A673 (cell line): ENCODE data around the gene THAP11. TPM values are rescaled to one million over a fixed set of nuclear protein-coding genes. Genes with fewer than 3 reads are reported as not detected.

Experiments
- BruUV-seq: library from RNA; stranded (reverse); fragments of 400-500 nt; replicated peaks from 2 replicates; lab custom pipeline; 2021; lab: Mats Ljungman, UMichigan
- CTCF ChIA-PET: fragments of 300-600 bp; sonication (Branson Sonifier 250); formaldehyde crosslinking; loops from one replicate; lab custom pipeline; 2022; ENCODE audit warnings: antibody characterized with exemption; lab: Charles Lee
- POLR2A ChIA-PET: fragments of 300-600 bp; sonication (Branson Sonifier 250); formaldehyde crosslinking; loops from one replicate; lab custom pipeline; 2022; ENCODE audit warnings: antibody characterized with exemption; ENCODE audit not compliant: low non-redundant PET; lab: Charles Lee
- DNase-seq: peaks from one replicate; pipeline ENCODE4 v3.0.0-alpha.2; 2015; ENCODE audit warnings: low spot score
- H3K27ac ChIP-seq: fragments of 200-600 bp; sonication (generic); 2 replicates; pipeline ENCODE4 v1.5.1; 2016; ENCODE audit warnings: mixed run types, low read depth, mild to moderate bottlenecking, mixed read lengths, antibody characterized with exemption, low read length; ENCODE audit not compliant: poor library complexity, severe bottlenecking
- H3K27me3 ChIP-seq: fragments of 200-600 bp; sonication (generic); replicated peaks from 2 replicates; pipeline ENCODE4 v1.6.1; 2017; ENCODE audit warnings: mixed run types, low read depth, mild to moderate bottlenecking, mixed read lengths, antibody characterized with exemption, low read length; ENCODE audit not compliant: insufficient read depth, poor library complexity
- H3K36me3 ChIP-seq: fragments of 200-600 bp; sonication (generic); 2 replicates; pipeline ENCODE4 v1.6.1; 2016; ENCODE audit warnings: mixed run types, mild to moderate bottlenecking, mixed read lengths, antibody characterized with exemption, low read length; ENCODE audit not compliant: insufficient read depth, poor library complexity, severe bottlenecking
- H3K4me1 ChIP-seq: fragments of 200-600 bp; sonication (generic); 2 replicates; pipeline ENCODE4 v1.6.1; 2017; ENCODE audit warnings: mixed run types, mild to moderate bottlenecking, mixed read lengths, antibody characterized with exemption, low read length; ENCODE audit not compliant: insufficient read depth, poor library complexity, severe bottlenecking
- H3K4me3 ChIP-seq: fragments of 200-600 bp; sonication (generic); 2 replicates; pipeline ENCODE4 v1.5.1; 2016; ENCODE audit warnings: low read depth, mixed run types, mild to moderate bottlenecking, mixed read lengths, low read length; ENCODE audit not compliant: poor library complexity, severe bottlenecking
- H3K9me3 ChIP-seq: fragments of 200-600 bp; sonication (generic); 2 replicates; pipeline ENCODE4 v1.6.1; 2016; ENCODE audit warnings: mixed run types, low read depth, mild to moderate bottlenecking, mixed read lengths, antibody characterized with exemption, low read length; ENCODE audit not compliant: poor library complexity, severe bottlenecking
- CTCF ChIP-seq: fragments of 300-800, 200-600 bp; sonication (generic); conservative IDR thresholded peaks from 2 replicates; pipeline ENCODE4 v1.5.1; 2017; ENCODE audit warnings: low read depth, mild to moderate bottlenecking, antibody characterized with exemption, low read length, moderate library complexity, mixed read lengths
- EZH2 ChIP-seq: fragments of 200-600 bp; sonication (generic); IDR thresholded peaks from 2 replicates; pipeline ENCODE4 v1.6.1; 2017; ENCODE audit warnings: borderline replicate concordance, low read depth, mild to moderate bottlenecking, mixed read lengths, antibody characterized with exemption, low read length; ENCODE audit not compliant: poor library complexity, severe bottlenecking
- intact Hi-C: fragments of 100-400 bp; cut with micrococcal nuclease; formaldehyde crosslinking; loops from one replicate; pipeline ENCODE4 v1.10.0; 2022; ENCODE audit not compliant: unreplicated experiment
- total RNA-seq: library from RNA; stranded (reverse); gene quantifications from 2 replicates; pipeline ENCODE4 v1.2.3, GENCODE V29; 2021

Gene THAP11
- total RNA-seq, 1 experiment from 2014 or later = 48.9 TPM

- Histone ChIP-seq H3K36me3 (peaks cover 24% of the 10 kb centered on the region), H3K27ac (no peak overlapping the region), H3K9me3 (no peaks in the 10 kb centered on the region), H3K4me1 (no peaks in the 10 kb centered on the region), H3K4me3 (no peak overlapping the region), H3K27me3 (no peaks in the 10 kb centered on the region)
- TF ChIP-seq EZH2 (no peak), CTCF (no peak)
- intact Hi-C loops = no loop called here
- no peak for DNase-seq
- ChIA-PET POLR2A (no interaction called here), CTCF (no interaction called here)
- BruUV-seq = no TSS peak
Measured at GRCh38 chr16:67825906-67826305, 16.2 kb upstream of the THAP11 start.

- Histone ChIP-seq H3K4me3 (no peak overlapping the region), H3K4me1 (no peaks in the 10 kb centered on the region), H3K9me3 (no peaks in the 10 kb centered on the region), H3K27me3 (no peaks in the 10 kb centered on the region), H3K27ac (no peak overlapping the region), H3K36me3 (peaks cover 36% of the 10 kb centered on the region)
- no TSS peak for BruUV-seq
- CTCF ChIA-PET = no interaction called here
- TF ChIP-seq EZH2 (no peak), CTCF (no peak)
- intact Hi-C loops = no loop called here
- no peak for DNase-seq
- POLR2A ChIA-PET = no interaction called here
Measured at GRCh38 chr16:67828651-67829050, 13.5 kb upstream of the THAP11 start.

- ChIA-PET CTCF (interaction anchor here (2.3 kb wide), 1 partner anchor 17 kb away, joined by 10 read pairs; no protein-coding TSS in a partner anchor), POLR2A (interaction anchor here (0.7 kb wide), 1 partner anchor 122 kb away, joined by 3 read pairs; no protein-coding TSS in a partner anchor)
- no peaks in the 10 kb centered on the region for H3K27me3 ChIP-seq
- no TSS peak for BruUV-seq
- no peak for DNase-seq
- H3K4me1 ChIP-seq = no peaks in the 10 kb centered on the region
- peaks cover 30% of the 10 kb centered on the region for H3K36me3 ChIP-seq
- intact Hi-C loops = no loop called here
- no peak for TF ChIP-seq EZH2
- TF ChIP-seq CTCF = no peak
- peak overlapping the region; percentile 79 for H3K4me3 ChIP-seq
- no peaks in the 10 kb centered on the region for H3K9me3 ChIP-seq
- H3K27ac ChIP-seq = peak overlapping the region; percentile 84
Measured at GRCh38 chr16:67833030-67833414, 9.1 kb upstream of the THAP11 start.
